OCI-LY1 (cell line): ENCODE measurements around the gene KRTAP2-1.

Source experiments
- CTCF ChIP-seq: fragments of 200-600 bp; sonication (generic), shearing (Covaris generic); IDR thresholded peaks from 2 replicates; pipeline ENCODE4 v1.5.1; 2017; ENCODE audit warnings: mild to moderate bottlenecking, antibody characterized with exemption, low read length, moderate library complexity, mixed read lengths
- EZH2 ChIP-seq: fragments of 200-600 bp; sonication (generic), shearing (Covaris generic); IDR thresholded peaks from 2 replicates; pipeline ENCODE4 v1.8.0; 2017; ENCODE audit warnings: borderline replicate concordance, mixed run types, mild to moderate bottlenecking, antibody characterized with exemption, low read length, moderate library complexity, mixed read lengths

GRCh38 chr17:40997361-40997760, 49.8 kb downstream of the KRTAP2-1 start:
- no peak for TF ChIP-seq CTCF
- no peak for TF ChIP-seq EZH2
